NCI-H345 treated with DMSO at 0.1 percent for 48 hours (cell line): Measurements from ENCODE around the gene MEIS2.

Source experiments
- DNase-seq: peaks from one replicate; lab custom pipeline; 2025; ENCODE audit not compliant: unreplicated experiment; lab: John Stamatoyannopoulos, UW

Gene MEIS2

DNA sequence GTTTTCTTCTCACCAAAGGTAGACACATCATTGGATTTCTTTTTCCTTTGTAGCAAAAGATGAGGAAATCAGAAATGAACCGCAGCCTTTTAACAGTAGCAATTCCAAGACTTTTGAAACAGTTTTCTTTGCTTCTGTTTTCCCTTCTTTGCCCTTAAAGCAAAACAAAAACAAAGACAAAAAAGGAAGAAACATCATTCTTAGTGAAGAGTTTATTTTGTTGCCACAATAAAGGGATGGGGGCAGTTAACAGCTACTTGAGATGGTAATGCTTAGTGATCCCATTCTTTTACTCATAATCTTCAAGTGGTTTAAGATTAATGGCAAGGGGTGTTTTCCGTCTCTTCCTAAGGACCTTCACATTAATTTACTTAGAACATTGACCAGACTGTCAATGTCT lies 218.8 kb downstream of the MEIS2 start:
- no peak for DNase-seq

DNA sequence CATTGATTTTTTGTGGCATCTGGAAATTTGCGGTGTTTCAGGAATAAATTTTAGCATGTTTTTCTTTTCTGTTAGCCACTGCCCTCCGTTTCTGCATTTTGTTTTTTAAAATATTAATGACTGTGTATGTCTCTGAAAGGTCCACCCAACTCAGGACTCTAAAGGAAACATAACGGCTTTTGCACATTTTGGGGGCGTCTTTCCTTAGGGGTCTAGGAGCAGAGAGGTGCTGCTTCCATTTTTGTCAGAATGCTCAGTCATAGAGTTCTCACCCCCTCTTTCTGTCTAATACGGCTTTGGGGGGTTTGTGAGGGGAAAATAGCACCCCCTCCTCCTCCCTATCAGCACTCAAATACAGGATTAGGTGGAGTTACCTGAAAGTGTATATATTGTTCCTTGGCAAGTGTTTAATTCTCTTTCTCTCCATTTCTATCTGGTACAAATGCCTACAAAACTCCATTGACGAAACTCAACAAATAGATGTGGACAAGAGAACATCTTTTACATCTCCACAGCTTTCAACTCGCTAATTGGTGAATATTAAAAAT lies 219.4 kb downstream of the MEIS2 start:
- DNase-seq: no peak

- DNase-seq: no peak
These were observed 220.0 kb downstream of the MEIS2 start for GRCh38 chr15:36880224-36880912.

DNA sequence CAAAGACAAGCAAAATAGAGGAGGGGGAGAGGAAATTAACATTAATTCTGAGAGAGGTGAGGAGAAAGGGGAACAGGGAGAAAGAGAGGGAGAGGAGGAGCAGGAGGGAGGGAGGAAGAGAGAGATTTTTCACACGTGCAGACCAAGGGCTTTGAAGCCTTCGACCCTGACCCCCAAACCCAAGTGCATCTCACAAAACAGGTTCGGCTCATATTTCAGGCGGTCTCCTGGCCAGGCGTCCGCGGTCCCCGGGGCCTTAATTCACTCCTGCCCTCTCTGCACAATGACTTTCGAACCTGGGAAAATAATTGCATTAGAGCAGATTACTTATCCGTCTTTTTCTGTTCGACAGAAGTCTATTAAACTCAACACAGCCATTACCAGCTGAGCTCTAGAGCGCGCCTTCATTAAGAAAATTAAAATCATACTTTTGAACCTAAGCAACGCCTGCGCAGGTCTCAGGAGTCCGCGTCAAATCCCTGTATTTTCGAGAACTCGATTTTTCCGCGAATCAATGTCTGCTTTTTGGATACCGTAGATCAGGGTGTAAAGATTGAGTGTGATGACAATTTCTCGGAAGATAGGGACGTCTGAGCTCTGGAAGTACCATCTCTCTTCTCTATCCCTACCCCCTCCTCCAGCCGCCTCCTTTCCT lies 220.7 kb downstream of the MEIS2 start:
- DNase-seq: no peak

GRCh38 chr15:36878684-36879262 lies 221.6 kb downstream of the MEIS2 start:
- no peak for DNase-seq

GRCh38 chr15:36877796-36878683 lies 222.3 kb downstream of the MEIS2 start:
- DNase-seq: no peak

DNA sequence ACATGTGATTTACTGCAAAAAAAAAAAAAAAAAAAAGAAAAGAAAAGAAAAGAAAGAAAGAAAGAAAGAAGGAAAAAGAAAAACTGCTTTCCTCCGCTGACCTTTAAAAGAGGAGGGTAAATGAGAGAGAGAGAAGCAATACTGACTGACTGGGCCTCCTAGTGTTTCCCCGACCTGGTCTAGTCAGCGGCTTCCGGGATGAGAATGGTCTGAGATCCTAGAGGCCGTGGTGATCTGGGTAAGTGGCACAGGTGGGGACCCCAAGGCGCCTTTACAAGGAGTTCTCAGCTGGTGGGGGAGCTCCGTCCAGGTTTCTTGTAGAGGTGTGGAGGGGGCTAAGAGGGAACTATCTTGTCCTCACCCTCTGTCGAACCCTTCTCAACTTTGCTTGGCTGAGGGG lies 223.1 kb downstream of the MEIS2 start:
- no peak for DNase-seq

GRCh38 chr15:36875740-36876334 lies 224.5 kb downstream of the MEIS2 start:
- no peak for DNase-seq

DNA sequence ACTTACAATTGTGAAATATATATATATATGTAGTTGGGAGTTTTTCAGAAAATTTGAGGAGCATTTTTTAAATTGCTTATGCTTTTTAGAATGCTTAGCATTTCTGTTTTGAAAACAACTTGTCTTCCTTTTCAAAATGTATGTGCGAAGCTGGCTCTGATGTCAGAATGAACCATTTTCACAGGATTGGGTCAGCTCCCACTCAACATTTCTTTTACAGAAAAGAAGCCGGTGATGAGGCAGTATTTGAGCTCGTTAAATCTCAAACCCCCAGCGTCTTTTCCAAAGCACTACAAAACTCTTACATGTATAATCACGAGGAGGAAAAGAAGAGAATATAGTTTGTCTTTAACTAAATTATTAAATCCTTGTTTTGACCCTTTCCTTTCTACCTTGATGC lies 225.4 kb downstream of the MEIS2 start:
- no peak for DNase-seq

DNA sequence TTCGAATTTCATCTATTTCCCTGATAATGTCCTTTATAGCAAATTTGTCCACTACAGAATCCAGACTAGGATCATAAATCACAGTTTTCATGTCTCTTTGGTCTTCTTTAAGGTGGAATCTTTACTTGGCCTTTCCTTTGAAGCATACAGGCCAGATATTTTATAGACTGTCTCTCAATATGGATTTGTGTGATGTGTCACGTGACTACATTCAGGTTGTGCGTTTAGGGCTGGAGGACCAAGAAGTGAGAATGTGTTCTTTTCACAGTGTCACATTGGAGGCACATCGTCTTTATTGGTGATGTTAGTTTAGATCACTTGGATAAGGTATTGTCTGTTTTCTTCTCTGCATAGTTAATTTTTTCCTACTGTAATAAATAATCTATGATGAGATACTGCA lies 232.9 kb downstream of the MEIS2 start:
- DNase-seq: no peak

DNA sequence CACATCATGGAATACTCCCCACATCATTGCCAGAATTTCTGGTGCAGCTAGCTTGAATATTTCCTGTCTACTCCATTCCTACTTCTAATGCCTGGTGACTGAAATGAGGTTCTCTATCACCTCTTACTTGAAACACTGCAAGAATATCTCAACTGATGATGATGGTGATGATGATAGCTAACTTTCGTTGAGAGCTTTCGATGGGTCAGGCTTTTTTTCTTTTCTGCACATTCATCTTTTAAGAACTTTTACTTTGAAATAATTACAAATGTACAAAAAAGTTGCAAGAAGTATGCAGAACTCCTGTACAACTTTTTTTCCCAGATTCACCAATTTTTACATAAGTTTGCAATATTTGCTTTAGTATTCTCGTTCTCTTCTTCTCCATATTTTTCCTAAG lies 233.5 kb downstream of the MEIS2 start:
- no peak for DNase-seq

GRCh38 chr15:36863570-36863969 lies 236.8 kb downstream of the MEIS2 start:
- DNase-seq: no peak

DNA sequence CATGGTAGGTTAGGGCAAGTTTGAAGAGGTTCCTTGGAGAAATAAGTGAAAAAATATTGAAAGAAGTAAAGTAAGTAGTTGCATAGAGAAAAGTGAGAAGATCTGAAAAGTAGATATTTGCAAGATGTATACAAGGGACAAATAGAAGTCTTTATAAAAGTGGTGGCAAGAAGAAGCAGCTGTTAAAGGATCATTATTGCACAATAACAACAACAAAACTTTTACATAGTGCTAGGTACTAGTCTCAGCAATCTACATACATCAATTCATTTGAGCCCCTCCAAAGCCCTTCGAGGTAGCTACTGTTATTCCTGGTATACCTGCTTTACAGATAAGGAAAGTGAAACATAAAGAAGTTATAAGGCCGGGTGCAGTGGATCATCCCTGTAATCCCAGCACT lies 239.6 kb downstream of the MEIS2 start:
- no peak for DNase-seq

DNA sequence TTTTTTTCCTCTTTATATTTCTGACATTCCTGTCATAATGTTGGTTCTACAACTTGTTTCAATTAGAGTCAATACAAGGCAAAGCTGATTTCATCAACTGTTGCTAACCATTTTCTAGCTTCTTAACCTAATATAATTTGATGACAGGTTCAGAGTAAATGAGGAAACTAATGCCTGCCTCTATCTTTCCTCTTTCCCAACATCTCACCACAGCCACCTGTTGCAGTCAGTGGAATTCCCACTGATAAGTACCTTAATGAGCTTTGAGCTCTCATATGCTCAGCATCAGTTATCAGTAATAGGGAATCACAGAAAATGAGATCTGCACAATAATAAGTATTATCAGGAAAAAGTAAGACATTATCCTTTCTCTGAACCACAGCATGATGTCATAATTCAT lies 241.9 kb downstream of the MEIS2 start:
- no peak for DNase-seq

- no peak for DNase-seq
These were observed 243.9 kb downstream of the MEIS2 start for GRCh38 chr15:36856339-36856973.

DNA sequence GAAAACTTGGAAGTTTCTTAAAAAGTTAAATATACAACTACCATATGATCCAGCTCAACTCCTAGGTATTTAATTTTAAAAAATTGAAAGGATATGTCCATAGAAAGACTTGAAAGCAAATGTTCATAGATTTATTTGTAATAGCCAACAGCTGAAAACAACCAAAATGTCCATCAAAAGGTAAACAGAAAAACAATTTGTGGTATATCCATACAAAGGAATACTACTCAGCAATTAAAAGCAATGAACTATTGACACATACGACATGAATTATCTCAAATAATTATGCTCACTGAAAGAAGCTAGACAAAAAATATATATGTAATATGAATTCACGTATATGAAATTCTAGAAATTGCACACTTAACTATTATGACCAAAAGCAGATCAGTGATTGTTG lies 249.5 kb downstream of the MEIS2 start:
- no peak for DNase-seq

DNA sequence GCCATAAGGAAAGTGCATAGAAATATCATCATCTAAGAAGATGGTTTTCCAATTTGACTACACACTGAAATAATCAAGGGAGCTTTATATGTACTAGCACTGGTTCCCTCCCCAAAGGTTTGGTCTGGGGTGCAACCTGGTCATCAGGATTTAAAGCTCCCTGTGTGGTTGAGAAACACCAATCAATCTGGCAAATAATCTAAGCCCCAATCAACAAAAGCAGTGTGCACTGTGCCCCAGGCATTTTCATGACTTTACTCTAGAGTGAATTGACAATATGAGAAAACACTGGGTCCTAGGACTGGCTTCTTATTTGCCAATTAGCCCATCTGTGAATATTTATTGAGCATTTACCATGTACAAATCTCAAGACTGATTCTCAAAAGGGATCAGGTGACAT lies 255.1 kb downstream of the MEIS2 start:
- DNase-seq: no peak

DNA sequence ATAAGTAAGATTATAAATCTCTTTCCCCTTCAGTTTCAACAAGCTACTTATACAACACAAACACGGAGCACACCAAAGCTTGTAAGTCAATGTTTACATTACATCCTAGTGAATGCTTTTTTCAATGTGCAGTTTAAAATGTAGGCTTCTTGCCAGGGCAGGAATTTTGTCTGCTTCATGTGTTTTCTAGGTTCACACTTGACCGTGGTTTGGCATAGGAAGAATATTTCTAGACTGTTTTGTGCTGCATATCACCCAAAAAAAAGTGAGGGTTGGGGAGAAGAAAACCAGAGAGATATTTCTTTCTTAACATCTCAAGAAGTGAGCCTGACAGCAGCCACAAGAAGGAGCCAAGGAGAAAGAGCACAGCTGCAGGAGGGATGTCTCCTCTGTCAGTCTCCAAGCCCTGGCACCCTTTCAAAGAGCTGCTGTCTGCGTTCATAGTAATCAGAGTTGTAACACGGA lies 255.8 kb downstream of the MEIS2 start:
- peak; percentile 64 for DNase-seq

DNA sequence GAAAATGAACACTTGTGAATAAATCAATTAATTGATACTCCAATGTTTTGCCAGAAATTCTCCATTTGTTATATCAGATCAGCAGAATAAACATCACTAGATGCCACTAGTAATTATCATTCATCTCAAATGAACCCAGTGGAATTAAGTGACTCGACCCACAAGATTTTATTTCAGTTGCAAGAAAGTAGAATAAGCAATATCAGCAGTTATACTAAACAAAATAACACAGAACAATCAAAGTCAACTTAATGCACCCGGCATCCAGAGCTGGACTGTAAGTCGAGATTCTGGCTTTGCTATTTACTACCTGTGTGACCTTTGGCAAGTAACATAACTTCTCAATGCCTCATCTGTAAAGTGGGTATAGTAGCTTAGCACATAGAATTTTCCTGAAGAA lies 256.5 kb downstream of the MEIS2 start:
- DNase-seq: no peak

DNA sequence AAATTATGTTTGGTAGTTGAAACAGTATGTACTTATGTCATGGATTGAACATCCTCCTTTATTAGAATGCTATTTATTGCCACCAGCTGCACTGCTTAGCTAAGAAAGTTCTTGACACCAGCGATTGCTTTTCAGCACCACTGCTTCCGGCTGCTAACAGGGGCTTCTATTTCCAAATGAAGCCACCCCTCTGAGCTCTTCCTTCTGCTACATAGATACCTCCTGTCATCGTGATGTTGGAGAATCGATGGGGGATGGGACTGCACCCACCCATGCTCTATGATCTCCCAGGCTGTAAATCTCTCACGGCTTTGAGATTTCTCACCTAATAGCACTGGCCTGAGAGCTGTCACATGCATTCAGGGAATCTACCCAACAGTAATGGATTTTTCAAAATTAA lies 259.2 kb downstream of the MEIS2 start:
- no peak for DNase-seq
